ENCODE results near the gene EFNA1.

The EFNA1 gene

DNA sequence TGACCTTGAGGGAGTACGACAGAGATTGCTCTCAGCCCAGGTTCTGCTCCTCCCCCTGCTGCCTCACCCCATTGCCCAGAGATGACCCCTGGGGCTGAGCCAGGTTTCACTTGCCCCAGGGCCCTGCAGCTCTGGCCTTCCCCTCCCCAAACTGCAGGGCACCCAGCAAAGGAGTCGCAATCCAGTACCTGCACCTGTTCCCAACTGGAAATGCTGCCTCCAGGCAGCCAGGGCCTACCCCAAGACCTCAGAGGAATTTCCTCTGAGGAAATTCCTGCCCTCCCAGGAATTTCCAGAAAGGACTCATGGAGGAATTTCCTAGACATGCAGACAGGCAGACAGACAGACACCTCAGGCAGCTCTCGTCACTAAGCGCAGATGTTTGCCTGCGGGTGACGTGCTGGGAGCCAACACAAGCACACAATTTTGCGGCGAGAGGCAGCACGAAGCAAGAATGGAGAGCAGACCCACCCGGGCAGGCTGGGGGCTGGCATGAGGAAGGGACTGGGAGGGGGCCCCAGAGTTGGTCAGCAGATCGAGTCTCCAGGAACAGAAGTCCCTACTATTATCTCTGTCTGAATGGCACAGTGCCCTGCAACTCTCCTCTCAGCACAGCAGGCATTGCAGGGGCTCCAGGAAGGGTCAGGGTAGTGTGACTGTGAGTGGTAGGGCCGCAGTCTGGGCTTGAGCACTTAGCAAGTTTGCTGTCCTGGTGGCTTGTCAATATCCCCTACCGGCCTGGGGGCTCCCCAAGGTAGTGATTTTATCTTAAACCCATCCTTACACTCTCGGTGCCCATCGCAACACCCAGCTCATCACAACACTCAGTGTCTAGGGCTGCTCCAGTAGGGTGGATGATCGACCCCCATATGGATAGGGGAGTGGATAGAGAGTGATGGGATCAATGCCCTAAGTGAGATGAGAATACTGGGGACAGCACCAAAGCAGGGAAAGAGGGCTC lies 2.9 kb upstream of the EFNA1 start:
- no peak for DNase-seq (ENCODE audit: low spot score)

- DNase-seq (ENCODE audit: low spot score): no peak
Measured at GRCh38 chr1:155125511-155125945, 2.1 kb upstream of the EFNA1 start.

- DNase-seq (ENCODE audit: low spot score): no peak
Measured at GRCh38 chr1:155125946-155126555, 1.6 kb upstream of the EFNA1 start.

- no peak for DNase-seq (ENCODE audit: low spot score)
Measured at GRCh38 chr1:155126556-155127104, 1.0 kb upstream of the EFNA1 start.

GRCh38 chr1:155127967-155128754 lies 485 bp downstream of the EFNA1 start:
- no peak for DNase-seq (ENCODE audit: low spot score)

GRCh38 chr1:155128755-155129473 lies 1.2 kb downstream of the EFNA1 start:
- no peak for DNase-seq (ENCODE audit: low spot score)

- no peak for DNase-seq (ENCODE audit: low spot score)
Measured at GRCh38 chr1:155130272-155131006, 2.8 kb downstream of the EFNA1 start.

DNA sequence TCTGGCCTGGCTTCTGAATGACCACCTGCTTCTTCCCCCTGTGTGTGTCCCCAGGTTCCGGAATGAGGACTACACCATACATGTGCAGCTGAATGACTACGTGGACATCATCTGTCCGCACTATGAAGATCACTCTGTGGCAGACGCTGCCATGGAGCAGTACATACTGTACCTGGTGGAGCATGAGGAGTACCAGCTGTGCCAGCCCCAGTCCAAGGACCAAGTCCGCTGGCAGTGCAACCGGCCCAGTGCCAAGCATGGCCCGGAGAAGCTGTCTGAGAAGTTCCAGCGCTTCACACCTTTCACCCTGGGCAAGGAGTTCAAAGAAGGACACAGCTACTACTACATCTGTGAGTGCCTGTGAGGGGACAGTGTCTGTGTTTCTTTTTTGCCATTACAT lies 3.6 kb downstream of the EFNA1 start:
- no peak for DNase-seq (ENCODE audit: low spot score)

DNA sequence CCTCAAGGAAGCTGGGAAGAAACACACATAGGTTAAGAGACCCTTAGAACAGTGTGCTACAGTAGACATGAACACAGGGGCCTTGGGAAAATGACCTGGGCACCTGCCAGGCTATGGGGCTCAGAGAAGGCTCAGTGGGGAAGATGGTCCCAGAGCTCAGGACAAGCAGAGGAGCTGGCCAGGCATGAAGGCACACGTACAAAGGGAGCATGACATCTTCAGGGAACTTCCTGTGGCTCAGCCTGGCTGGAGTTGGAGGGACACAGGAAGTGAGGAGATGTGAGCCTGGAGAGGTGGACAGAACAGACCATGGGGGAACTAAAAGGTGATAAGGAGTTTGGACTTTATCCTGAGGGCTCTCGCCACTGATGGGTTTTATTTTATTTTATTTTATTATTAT lies 4.2 kb downstream of the EFNA1 start:
- DNase-seq (ENCODE audit: low spot score): no peak

- no peak for DNase-seq (ENCODE audit: low spot score)
Measured at GRCh38 chr1:155133799-155134281, 6.2 kb downstream of the EFNA1 start.

DNA sequence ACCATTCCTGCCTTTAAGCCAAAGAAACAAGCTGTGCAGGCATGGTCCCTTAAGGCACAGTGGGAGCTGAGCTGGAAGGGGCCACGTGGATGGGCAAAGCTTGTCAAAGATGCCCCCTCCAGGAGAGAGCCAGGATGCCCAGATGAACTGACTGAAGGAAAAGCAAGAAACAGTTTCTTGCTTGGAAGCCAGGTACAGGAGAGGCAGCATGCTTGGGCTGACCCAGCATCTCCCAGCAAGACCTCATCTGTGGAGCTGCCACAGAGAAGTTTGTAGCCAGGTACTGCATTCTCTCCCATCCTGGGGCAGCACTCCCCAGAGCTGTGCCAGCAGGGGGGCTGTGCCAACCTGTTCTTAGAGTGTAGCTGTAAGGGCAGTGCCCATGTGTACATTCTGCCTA lies 6.6 kb downstream of the EFNA1 start:
- DNase-seq (ENCODE audit: low spot score): no peak

DNA sequence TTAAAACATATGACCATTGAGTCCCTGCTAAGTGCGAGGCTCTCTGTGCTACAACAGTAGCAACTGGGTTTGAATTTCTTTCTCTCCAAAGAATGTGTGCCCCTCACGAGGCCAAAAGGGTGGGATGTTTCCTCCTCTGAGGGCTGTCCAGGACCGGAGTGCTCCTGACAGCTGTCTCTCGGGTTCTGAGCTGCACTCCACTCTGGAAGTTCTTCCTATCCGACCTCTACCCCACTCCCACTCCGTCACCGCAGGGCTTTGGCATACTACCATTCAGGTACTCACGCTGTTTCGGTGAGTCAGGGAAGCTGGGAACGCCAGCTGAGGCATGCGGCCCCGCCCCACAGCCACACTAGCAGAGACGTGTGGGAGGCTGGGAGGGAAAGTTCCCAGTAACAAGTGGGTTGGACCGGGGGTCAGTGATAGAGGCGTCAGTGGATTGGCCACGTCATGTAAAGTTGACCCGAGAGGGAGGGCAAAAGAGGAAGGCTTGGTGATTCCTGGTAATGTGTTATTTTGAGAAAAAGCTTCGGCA lies 7.3 kb downstream of the EFNA1 start:
- peak; percentile 92 for DNase-seq (ENCODE audit: low spot score)

- peak; percentile 96 for DNase-seq (ENCODE audit: low spot score)
Measured at GRCh38 chr1:155135415-155136028, 7.8 kb downstream of the EFNA1 start, which contains the start of gene SLC50A1. Gene SLC50A1, plus strand, starts transcription at chr1:155135852. Its CDS starts 60 bp downstream, at chr1:155135912.

GRCh38 chr1:155136748-155137147 lies 9.1 kb downstream of the EFNA1 start:
- DNase-seq (ENCODE audit: low spot score): no peak

GRCh38 chr1:155137154-155137949 lies 9.7 kb downstream of the EFNA1 start:
- DNase-seq (ENCODE audit: low spot score): no peak

DNA sequence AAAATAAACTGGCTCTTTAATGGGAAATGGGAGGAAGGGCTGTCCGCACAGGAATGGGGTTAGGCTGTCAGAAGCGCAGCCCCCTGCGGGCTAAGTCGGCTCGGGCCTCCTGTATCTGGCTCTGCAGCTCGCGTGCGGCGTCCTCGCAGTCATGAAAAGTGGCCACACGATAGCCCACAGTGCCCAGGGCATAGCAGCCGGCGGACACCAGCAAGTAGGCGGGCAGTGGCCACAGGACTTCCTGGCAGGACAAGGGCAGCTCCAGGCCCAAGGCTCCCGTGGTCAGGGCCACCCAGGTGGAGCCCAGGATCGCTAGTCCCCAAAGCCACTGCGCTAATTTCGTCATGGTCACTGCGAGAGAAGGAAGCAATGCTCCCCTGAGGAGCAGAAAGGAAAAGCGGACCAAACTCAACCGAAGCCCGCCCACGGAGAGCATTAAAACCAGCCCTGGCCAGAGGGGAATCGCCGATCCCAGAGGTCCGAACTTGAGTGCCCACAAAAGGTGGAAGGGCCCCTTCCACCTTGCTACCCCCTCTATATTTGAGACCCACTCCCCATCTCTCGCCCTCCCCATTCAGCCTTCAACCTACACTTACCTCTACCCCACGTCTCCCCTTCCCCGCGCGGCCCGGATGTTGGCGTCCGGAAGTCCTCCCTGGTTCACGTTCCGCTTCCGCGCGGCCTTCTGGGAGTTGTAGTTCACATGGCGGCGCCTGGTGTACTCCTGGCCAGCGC lies 12.4 kb downstream of the EFNA1 start, which contains the start of gene DPM3:
TSS of gene DPM3 (minus strand) at position 637 of the 735 bp plus-strand sequence. CDS start at position 346, 291 bp downstream.
- peak; percentile 76 for DNase-seq (ENCODE audit: low spot score)

DNA sequence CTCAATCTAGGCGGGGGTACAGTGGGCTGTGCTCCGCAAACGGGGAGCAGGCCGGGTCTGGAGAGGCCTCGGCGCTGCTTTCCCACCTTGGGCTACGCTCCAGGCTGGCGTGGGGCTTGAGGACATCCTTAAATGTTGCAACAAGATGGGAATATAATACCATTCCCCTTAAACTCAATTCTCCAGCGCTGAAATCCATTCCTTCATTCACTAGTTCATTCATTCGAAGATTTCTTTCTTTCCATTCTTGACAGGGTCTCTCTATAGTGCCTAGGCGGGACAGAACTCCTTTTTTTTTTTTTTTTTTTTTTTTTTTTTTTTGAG lies 12.9 kb downstream of the EFNA1 start:
- no peak for DNase-seq (ENCODE audit: low spot score)

DNA sequence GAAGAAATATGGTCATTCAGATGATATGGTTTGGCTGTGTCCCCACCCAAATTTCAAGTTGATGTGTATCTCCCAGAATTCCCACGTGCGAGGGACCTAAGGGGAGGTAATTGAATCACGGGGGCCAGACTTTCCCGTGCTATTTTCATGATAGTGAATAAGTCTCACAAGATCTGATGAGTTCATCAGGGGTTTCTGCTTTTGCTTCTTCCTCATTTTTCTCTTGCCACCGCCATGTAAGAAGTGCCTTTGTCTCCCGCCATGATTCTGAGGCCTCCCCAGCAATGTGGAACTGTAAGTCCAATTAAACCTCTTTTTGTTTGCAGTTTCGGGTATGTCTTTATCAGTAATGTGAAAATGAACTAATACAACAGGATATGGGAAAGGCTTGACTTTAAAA lies 14.1 kb downstream of the EFNA1 start:
- no peak for DNase-seq (ENCODE audit: low spot score)

Measured in COLO829 (cell line).